IMR-90 (cell line): ENCODE data around the gene ITPK1. TPM values are rescaled to one million over a fixed set of nuclear protein-coding genes. Genes with fewer than 3 reads are reported as not detected.

Experiments
- ATAC-seq: fragments of 200-7000 bp; cut with Tn5 transposase; 2 replicates; pipeline ENCODE4 v1.9.1; 2020; ENCODE audit warnings: low read depth, mild to moderate bottlenecking, moderate library complexity
- BruUV-seq: library from RNA; stranded (reverse); fragments of 400-500 nt; replicated peaks from 2 replicates; lab custom pipeline; 2021; lab: Mats Ljungman, UMichigan
- CTCF ChIA-PET: fragments of 300-600 bp; formaldehyde crosslinking; extraction: SDS; loops from one replicate; lab custom pipeline; 2021; ENCODE audit warnings: antibody characterized with exemption; lab: Yijun Ruan, JAX
- POLR2A ChIA-PET: fragments of 300-600 bp; sonication (Branson Sonifier 250); formaldehyde crosslinking; loops from one replicate; lab custom pipeline; 2022; ENCODE audit warnings: antibody characterized with exemption; ENCODE audit not compliant: unreplicated experiment; lab: Charles Lee
- DNase-seq: peaks from one replicate; pipeline ENCODE4 v3.0.0; 2013
- H2AFZ ChIP-seq: replicated peaks from 2 replicates; pipeline ENCODE3; 2013; ENCODE audit warnings: low read length, mild to moderate bottlenecking; ENCODE audit not compliant: poor library complexity
- H2AK5ac ChIP-seq: 2 replicates; pipeline ENCODE4 v1.6.1; 2013; ENCODE audit warnings: low read depth, low read length, inconsistent platforms
- H2AK9ac ChIP-seq: replicated peaks from 2 replicates; pipeline ENCODE3; 2013; ENCODE audit warnings: mild to moderate bottlenecking, low read depth, low read length, moderate library complexity; ENCODE audit not compliant: poor library complexity
- H2BK120ac ChIP-seq: 2 replicates; pipeline ENCODE4 v1.6.1; 2013; ENCODE audit warnings: low read depth, low read length, inconsistent platforms
- H2BK15ac ChIP-seq: 3 replicates; pipeline ENCODE4 v1.6.1; 2013; ENCODE audit warnings: low read depth, low read length, inconsistent platforms
- H2BK20ac ChIP-seq: 2 replicates; pipeline ENCODE4 v1.6.1; 2013; ENCODE audit warnings: low read depth, mild to moderate bottlenecking, inconsistent platforms, low read length, moderate library complexity
- H2BK5ac ChIP-seq: 2 replicates; pipeline ENCODE4 v1.6.1; 2013; ENCODE audit warnings: mild to moderate bottlenecking, low read depth, low read length, inconsistent platforms; ENCODE audit not compliant: poor library complexity, severe bottlenecking
- H3K14ac ChIP-seq: replicated peaks from 2 replicates; pipeline ENCODE4 v1.6.1; 2013; ENCODE audit warnings: low read depth, low read length, inconsistent platforms
- H3K18ac ChIP-seq: 2 replicates; pipeline ENCODE4 v1.6.1; 2013; ENCODE audit warnings: low read depth, low read length, control low read depth
- H3K23ac ChIP-seq: 2 replicates; pipeline ENCODE4 v1.6.1; 2013; ENCODE audit warnings: low read depth, low read length, inconsistent platforms
- H3K27ac ChIP-seq: 2 replicates; pipeline ENCODE4 v1.5.1; 2013; ENCODE audit warnings: mild to moderate bottlenecking, control low read depth, low read length; ENCODE audit not compliant: insufficient read depth
- H3K27me3 ChIP-seq: 2 replicates; pipeline ENCODE4 v1.6.1; 2013; ENCODE audit warnings: low read length; ENCODE audit not compliant: control insufficient read depth, insufficient read depth
- H3K36me3 ChIP-seq: 2 replicates; pipeline ENCODE4 v1.6.1; 2013; ENCODE audit warnings: low read length, mixed read lengths; ENCODE audit not compliant: control insufficient read depth, insufficient read depth
- H3K4ac ChIP-seq: 2 replicates; pipeline ENCODE4 v1.6.1; 2013; ENCODE audit warnings: low read depth, low read length, inconsistent platforms
- H3K4me1 ChIP-seq: 2 replicates; pipeline ENCODE4 v1.6.1; 2013; ENCODE audit warnings: low read length, mixed read lengths; ENCODE audit not compliant: control insufficient read depth, insufficient read depth
- H3K4me2 ChIP-seq: 2 replicates; pipeline ENCODE4 v1.6.1; 2013; ENCODE audit warnings: low read depth, mild to moderate bottlenecking, control low read depth, low read length, moderate library complexity
- H3K4me3 ChIP-seq: 2 replicates; pipeline ENCODE4 v1.5.1; 2013; ENCODE audit warnings: low read depth, mild to moderate bottlenecking, control low read depth, low read length, moderate library complexity; ENCODE audit not compliant: insufficient read depth
- H3K56ac ChIP-seq: 2 replicates; pipeline ENCODE4 v1.6.1; 2013; ENCODE audit warnings: low read length, inconsistent platforms; ENCODE audit not compliant: insufficient read depth; ENCODE audit errors: extremely low read depth
- H3K79me1 ChIP-seq, 2 experiments: 2 replicates each; pipeline ENCODE4 v1.6.1; 2013; ENCODE audit warnings: low read length in 2 of 2, inconsistent platforms in 1 of 2, low read depth in 1 of 2
- H3K9ac ChIP-seq: 2 replicates; pipeline ENCODE4 v1.6.1; 2013; ENCODE audit warnings: low read depth, low read length, control low read depth
- H3K9me1 ChIP-seq: 2 replicates; pipeline ENCODE4 v1.6.1; 2013; ENCODE audit warnings: low read length, inconsistent platforms; ENCODE audit not compliant: insufficient read depth
- H3K9me3 ChIP-seq: 2 replicates; pipeline ENCODE4 v1.6.1; 2013; ENCODE audit warnings: low read length; ENCODE audit not compliant: control insufficient read depth, insufficient read depth
- H4K20me1 ChIP-seq: 2 replicates; pipeline ENCODE4 v1.6.1; 2013; ENCODE audit warnings: low read length, inconsistent platforms; ENCODE audit not compliant: insufficient read depth
- H4K5ac ChIP-seq: 2 replicates; pipeline ENCODE4 v1.6.1; 2013; ENCODE audit warnings: mild to moderate bottlenecking, low read depth, low read length, control low read depth
- H4K8ac ChIP-seq, 2 experiments: 2 replicates each; pipeline ENCODE4 v1.6.1; 2013; ENCODE audit warnings: low read depth in 2 of 2, low read length in 2 of 2, control low read depth in 1 of 2, inconsistent platforms in 1 of 2
- H4K91ac ChIP-seq: 2 replicates; pipeline ENCODE4 v1.6.1; 2013; ENCODE audit warnings: low read depth, low read length, inconsistent platforms; ENCODE audit not compliant: insufficient read depth
- CEBPB ChIP-seq: IDR thresholded peaks from 2 replicates; pipeline ENCODE4 v1.6.1; 2012; ENCODE audit warnings: low read depth, low read length, improper control_type of control experiment
- FOS ChIP-seq: fragments of 150-350 bp; IDR thresholded peaks from 2 replicates; pipeline ENCODE4 v1.6.1; 2016; ENCODE audit warnings: low read depth, low read length
- MXI1 ChIP-seq: IDR thresholded peaks from 2 replicates; pipeline ENCODE4 v1.6.1; 2012; ENCODE audit warnings: low read depth, mild to moderate bottlenecking, low read length, moderate library complexity, borderline replicate concordance
- POLR2A ChIP-seq: IDR thresholded peaks from 2 replicates; pipeline ENCODE4 v1.6.1; 2012; ENCODE audit warnings: mild to moderate bottlenecking, low read depth, low read length
- RAD21 ChIP-seq: IDR thresholded peaks from 2 replicates; pipeline ENCODE4 v1.6.1; 2012; ENCODE audit warnings: low read length, improper control_type of control experiment
- RCOR1 ChIP-seq: IDR thresholded peaks from 2 replicates; pipeline ENCODE4 v1.6.1; 2012; ENCODE audit warnings: mild to moderate bottlenecking, low read length, improper control_type of control experiment; ENCODE audit not compliant: insufficient replicate concordance
- RFX5 ChIP-seq: IDR thresholded peaks from 2 replicates; pipeline ENCODE4 v1.8.0; 2012; ENCODE audit warnings: low read depth, mild to moderate bottlenecking, low read length, moderate library complexity
- SMC3 ChIP-seq: fragments of 150-350 bp; IDR thresholded peaks from 2 replicates; pipeline ENCODE4 v1.6.1; 2016; ENCODE audit warnings: low read depth, mild to moderate bottlenecking, antibody characterized with exemption, low read length, moderate library complexity
- WGBS, 2 experiments: methylation state at CpG; one replicate each; pipeline versions ENCODE4 v1.1.5 to v1.1.7; 2013; ENCODE audit warnings: missing lambda C conversion rate in 2 of 2; ENCODE audit not compliant: insufficient read length in 1 of 2; ENCODE audit errors: extremely low coverage in 2 of 2; 5-methylcytosine and 5-hydroxymethylcytosine counted together
- dilution Hi-C: fragments of 300-500 bp; cut with HindIII; formaldehyde crosslinking; loops from one replicate; pipeline ENCODE4 v1.14.3; 2018; ENCODE audit warnings: low sequenced_read_pairs; ENCODE audit not compliant: unreplicated experiment
- in situ Hi-C: fragments of 300-500 bp; cut with MboI; formaldehyde crosslinking; loops from 3 replicates; pipeline ENCODE4 v1.14.3; 2019; ENCODE audit warnings: low sequenced_read_pairs, inconsistent platforms, mixed read lengths
- intact Hi-C: fragments of 100-400 bp; cut with micrococcal nuclease; formaldehyde crosslinking; loops from 2 replicates; pipeline ENCODE4 v1.10.0; 2022
- polyA plus RNA-seq, 3 experiments: library from polyadenylated mRNA; depleted of rRNA; stranded (reverse); fragments of >200 nt; gene quantifications; 2 replicates each; pipeline ENCODE4 v1.2.3, GENCODE V29; 2012; ENCODE audit warnings: low replicate concordance in 1 of 3
- total RNA-seq: library from RNA; depleted of rRNA; stranded (reverse); fragments of >200 nt; gene quantifications from 2 replicates; pipeline ENCODE4 v1.2.3, GENCODE V29; 2012
- TF ChIP-seq, protein P1 (sequence below): fragments of 150-350 bp; IDR thresholded peaks from 2 replicates; pipeline ENCODE4 v1.6.1; 2017; ENCODE audit warnings: mild to moderate bottlenecking, antibody characterized with exemption, low read length, low read depth
- TF ChIP-seq, protein P2 (sequence below): fragments of 150-350 bp; IDR thresholded peaks from 2 replicates; pipeline ENCODE4 v1.6.1; 2016; ENCODE audit warnings: low read depth, mild to moderate bottlenecking, low read length, moderate library complexity, borderline replicate concordance
- TF ChIP-seq, protein P3 (sequence below): conservative IDR thresholded peaks from 2 replicates; pipeline ENCODE4 v1.5.1; 2012; ENCODE audit warnings: mild to moderate bottlenecking, low read depth, low read length, improper control_type of control experiment

The ITPK1 gene
- total and polyA plus RNA-seq, 2 of the 4 experiments (the other 2 are of a cell fraction): 21.7 to 26.9 TPM

GRCh38 chr14:93163564-93163963, 47.8 kb upstream of the ITPK1 start:
- Histone ChIP-seq H3K4me1 (no peaks in the 10 kb centered on the region), H3K4me2 (no peak overlapping the region), H2AK5ac (no peak overlapping the region), H3K27me3 (peaks cover 2% of the 10 kb centered on the region; the same call in 1 of the 2 replicates), H2BK15ac (no peak overlapping the region), H2AK9ac (no peak overlapping the region), H2BK5ac (no peak overlapping the region), H4K8ac (no peak overlapping the region), H3K4me3 (no peak overlapping the region), H3K36me3 (no peaks in the 10 kb centered on the region), H2BK120ac (no peak overlapping the region), H2AFZ (no peak overlapping the region), H3K56ac (no peak overlapping the region), H3K18ac (no peak overlapping the region), H3K14ac (no peak overlapping the region), H4K91ac (no peak overlapping the region), H3K9ac (no peak overlapping the region), H3K9me1 (no peaks in the 10 kb centered on the region), H4K5ac (no peak overlapping the region), H3K9me3 (no peaks in the 10 kb centered on the region), H3K79me1 (no peaks in the 10 kb centered on the region), H2BK20ac (no peak overlapping the region), H3K27ac (no peak overlapping the region), H3K23ac (no peak overlapping the region), H4K20me1 (no peaks in the 10 kb centered on the region), H3K4ac (no peak overlapping the region)
- DNase-seq: no peak
- in situ Hi-C loops (no loop called here), dilution Hi-C loops (no loop called here), intact Hi-C loops (no loop called here)
- no peak for TF ChIP-seq FOS
- no peak for TF ChIP-seq CEBPB
- no peak for TF ChIP-seq POLR2A
- TF ChIP-seq RCOR1: no peak
- no peak for TF ChIP-seq SMC3
- TF ChIP-seq, protein P1, sequence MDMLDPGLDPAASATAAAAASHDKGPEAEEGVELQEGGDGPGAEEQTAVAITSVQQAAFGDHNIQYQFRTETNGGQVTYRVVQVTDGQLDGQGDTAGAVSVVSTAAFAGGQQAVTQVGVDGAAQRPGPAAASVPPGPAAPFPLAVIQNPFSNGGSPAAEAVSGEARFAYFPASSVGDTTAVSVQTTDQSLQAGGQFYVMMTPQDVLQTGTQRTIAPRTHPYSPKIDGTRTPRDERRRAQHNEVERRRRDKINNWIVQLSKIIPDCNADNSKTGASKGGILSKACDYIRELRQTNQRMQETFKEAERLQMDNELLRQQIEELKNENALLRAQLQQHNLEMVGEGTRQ: no peak
- no peak for TF ChIP-seq RFX5
- TF ChIP-seq, protein P2, sequence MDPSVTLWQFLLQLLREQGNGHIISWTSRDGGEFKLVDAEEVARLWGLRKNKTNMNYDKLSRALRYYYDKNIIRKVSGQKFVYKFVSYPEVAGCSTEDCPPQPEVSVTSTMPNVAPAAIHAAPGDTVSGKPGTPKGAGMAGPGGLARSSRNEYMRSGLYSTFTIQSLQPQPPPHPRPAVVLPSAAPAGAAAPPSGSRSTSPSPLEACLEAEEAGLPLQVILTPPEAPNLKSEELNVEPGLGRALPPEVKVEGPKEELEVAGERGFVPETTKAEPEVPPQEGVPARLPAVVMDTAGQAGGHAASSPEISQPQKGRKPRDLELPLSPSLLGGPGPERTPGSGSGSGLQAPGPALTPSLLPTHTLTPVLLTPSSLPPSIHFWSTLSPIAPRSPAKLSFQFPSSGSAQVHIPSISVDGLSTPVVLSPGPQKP: no peak
- no peak for TF ChIP-seq MXI1
- TF ChIP-seq, protein P3, sequence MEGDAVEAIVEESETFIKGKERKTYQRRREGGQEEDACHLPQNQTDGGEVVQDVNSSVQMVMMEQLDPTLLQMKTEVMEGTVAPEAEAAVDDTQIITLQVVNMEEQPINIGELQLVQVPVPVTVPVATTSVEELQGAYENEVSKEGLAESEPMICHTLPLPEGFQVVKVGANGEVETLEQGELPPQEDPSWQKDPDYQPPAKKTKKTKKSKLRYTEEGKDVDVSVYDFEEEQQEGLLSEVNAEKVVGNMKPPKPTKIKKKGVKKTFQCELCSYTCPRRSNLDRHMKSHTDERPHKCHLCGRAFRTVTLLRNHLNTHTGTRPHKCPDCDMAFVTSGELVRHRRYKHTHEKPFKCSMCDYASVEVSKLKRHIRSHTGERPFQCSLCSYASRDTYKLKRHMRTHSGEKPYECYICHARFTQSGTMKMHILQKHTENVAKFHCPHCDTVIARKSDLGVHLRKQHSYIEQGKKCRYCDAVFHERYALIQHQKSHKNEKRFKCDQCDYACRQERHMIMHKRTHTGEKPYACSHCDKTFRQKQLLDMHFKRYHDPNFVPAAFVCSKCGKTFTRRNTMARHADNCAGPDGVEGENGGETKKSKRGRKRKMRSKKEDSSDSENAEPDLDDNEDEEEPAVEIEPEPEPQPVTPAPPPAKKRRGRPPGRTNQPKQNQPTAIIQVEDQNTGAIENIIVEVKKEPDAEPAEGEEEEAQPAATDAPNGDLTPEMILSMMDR: no peak
- TF ChIP-seq RAD21: no peak
- ChIA-PET POLR2A (no interaction called here), CTCF (interaction anchor here (1.4 kb wide), 1 partner anchor 14 kb away, joined by 3 read pairs; no protein-coding TSS in a partner anchor)
- WGBS, 2 experiments: no CpG with 5 or more reads among the region's 5 CpGs
- no peak for ATAC-seq
- BruUV-seq: no TSS peak
